Measurements from ENCODE around the gene TMED1. TPM values are rescaled to one million over a fixed set of nuclear protein-coding genes. Genes with fewer than 3 reads are reported as not detected.

The TMED1 gene
- total and polyA plus RNA-seq, 9 of the 15 experiments (the other 6 are each of a cell fraction or from before 2014, with no cell fraction given), result 0.86 to 30.2 (median 23.5) TPM

DNA sequence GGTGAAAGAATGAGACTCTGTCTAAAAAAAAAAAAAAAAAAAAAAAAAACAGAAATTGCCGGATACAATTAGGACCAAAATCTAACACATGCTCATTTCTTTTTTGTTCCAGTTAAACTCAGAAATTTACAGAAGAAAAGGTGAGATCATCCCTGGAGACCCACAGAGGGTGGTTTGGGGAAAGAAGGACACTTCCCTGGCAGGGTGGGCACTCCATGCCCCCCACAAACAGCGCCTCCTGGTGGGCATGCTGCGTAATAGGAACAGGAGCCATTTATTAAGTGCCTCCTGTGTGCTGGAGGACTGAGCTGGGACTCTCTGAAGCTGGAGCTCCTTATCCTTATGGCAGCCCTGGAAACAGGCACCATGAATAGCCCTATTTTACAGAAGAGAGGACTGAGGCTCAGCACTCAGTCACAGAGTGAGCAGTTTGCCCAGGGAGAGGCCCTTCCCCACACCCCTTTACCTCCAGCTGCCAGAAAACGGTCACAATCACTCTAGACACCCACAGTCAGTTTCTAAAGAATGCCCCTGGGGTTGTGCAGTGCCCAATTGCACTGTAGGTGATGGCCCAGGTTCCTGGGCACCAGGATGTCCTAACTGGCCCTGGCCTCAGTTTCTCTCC, 22.3 kb upstream of the TMED1 start (continued):
- TF ChIP-seq MGA (IDR thresholded peaks at IDR 0.05) (no peak), ZNF561 (CRISPR knock-in tag; conservative IDR thresholded peaks at IDR 0.05) (no peak), RB1 (IDR thresholded peaks at IDR 0.05; ENCODE audit: low read depth) (peak; percentile 45; the same call in 1 of the 2 replicates), ZSCAN32 (CRISPR knock-in tag; IDR thresholded peaks at IDR 0.05) (no peak), MAZ (CRISPR knock-in tag; conservative IDR thresholded peaks at IDR 0.05 in 1 of 2, IDR thresholded peaks at IDR 0.05 in 1 of 2) (peak in 1 of 2 experiments; percentile 69; a peak in 2 of 4 replicates), POLR2AphosphoS5 (IDR thresholded peaks at IDR 0.05; ENCODE audit: control insufficient read depth, insufficient read depth, low read depth, low read length) (no peak), KDM2B (CRISPR knock-in tag; IDR thresholded peaks at IDR 0.05) (no peak), DNMT1 (IDR thresholded peaks at IDR 0.05) (no peak), NCOR1 (IDR thresholded peaks at IDR 0.05) (no peak), ZNF133 (CRISPR knock-in tag; IDR thresholded peaks at IDR 0.05) (no peak), FOSL1 (tag; conservative IDR thresholded peaks at IDR 0.05) (no peak)
- TF ChIP-seq, protein P1, sequence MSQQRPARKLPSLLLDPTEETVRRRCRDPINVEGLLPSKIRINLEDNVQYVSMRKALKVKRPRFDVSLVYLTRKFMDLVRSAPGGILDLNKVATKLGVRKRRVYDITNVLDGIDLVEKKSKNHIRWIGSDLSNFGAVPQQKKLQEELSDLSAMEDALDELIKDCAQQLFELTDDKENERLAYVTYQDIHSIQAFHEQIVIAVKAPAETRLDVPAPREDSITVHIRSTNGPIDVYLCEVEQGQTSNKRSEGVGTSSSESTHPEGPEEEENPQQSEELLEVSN (IDR thresholded peaks at IDR 0.05; ENCODE audit: borderline replicate concordance in 1 of 2, extremely low read depth in 1 of 2, insufficient read depth in 1 of 2, insufficient read length in 1 of 2, low read depth in 1 of 2, low read length in 1 of 2, poor library complexity in 1 of 2, severe bottlenecking in 1 of 2), result no peak

Data from K562 (cell line).